Nucleus accumbens (tissue), 56 donors: ENCODE results near the gene HELZ.
"Not testable (repeated sequence)": the region's sequence is repeated elsewhere in the genome, so short reads cannot be mapped to it uniquely, and the experiment has no call there.

Source experiments
- DNase-seq, 56 donors: peaks; one replicate each; lab custom pipeline; 2025; lab: John Stamatoyannopoulos, UW

The HELZ gene

DNA sequence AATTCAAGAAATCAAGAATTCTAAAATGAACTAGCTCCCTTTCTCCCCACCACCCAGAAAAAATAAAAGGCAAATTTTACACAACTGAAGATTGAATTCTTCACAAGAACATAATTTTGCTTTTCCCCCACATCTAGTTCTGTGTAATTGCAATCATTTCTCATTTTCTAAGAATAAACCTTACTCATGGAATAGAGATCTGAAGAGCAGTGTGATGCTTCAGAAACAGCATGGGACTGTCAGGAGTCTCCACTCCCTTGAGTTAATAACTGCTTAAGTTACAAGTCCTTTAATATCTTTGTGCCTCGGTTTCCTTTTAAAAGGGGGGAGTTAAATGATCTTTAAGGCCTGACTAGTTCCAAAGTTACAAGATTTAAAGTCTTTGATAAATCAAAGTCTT lies 147.0 kb downstream of the HELZ start:
- DNase-seq: no peak

DNA sequence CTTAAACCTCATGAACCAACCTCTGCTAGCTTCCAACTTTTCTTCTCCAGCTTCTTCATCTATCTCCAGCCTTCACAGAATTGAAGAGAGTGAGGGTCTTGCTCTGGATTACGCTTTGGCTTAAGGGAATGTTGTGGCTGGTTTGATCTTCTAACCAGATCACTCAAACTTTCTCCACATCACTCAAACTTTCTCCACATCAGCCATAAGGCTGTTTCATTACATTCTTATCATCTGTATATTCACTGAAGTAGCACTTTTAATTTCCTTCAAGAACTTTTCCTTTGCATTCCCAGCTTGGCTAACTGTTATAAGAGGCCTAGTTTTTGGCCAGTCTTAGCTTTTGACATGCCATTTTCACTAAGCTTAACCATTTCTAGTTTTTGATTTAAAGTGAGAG lies 148.4 kb downstream of the HELZ start:
- no peak for DNase-seq

DNA sequence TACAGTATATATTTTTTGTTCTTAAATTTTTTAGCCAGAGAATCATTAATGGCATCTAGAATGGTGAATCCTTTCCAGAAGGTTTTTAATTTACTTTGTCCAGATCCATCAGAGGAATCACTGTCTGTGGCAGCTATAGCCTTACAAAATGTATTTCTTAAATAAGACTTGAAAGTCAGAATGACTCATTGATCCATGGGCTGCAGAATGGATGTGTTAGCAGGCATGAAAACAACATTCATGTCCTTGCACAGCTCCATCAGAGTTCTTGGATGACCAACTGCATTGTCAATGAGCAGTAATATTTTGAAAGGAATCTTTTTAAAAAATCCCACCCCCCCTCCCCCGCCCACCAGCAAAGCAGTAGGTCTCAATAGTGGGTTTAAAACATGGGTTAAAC lies 149.2 kb downstream of the HELZ start:
- DNase-seq: no peak

DNA sequence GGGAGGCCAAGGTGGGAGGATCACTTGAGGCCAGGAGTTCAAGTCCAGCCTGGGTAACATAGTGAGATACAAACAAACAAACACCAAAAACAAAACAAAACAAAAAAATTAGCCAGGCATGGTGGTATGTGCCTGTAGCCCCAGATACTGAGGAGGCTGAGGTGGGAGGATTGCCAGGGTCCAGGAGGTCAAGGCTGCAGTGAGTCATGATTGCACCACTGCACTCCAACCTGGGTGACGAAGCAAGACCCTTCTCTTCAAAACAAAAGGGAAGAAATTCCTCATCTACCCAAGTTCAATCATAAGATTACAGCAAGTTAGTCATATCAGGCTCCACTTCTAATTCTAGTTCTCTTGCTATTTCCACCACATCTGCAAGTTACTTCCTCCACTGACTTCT lies 149.7 kb downstream of the HELZ start:
- DNase-seq: not testable (repeated sequence)

DNA sequence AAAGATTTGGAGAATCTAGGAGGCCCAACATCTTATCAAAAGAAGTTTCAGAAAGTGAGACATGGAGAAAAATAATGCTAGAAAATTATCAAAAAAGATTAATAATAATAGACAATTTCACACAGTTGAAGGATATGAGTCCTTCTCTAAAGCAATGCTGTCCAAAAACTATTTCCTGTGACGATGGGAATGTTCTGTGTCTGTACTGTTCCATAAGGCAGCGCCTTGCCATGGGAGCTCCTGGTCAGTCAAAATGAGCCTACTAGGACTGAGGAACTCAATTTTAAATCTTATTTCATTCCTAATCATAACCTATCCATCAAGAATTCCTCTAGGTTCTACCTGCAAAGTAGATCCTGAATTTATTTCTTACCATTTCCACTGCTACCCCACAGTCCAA lies 151.6 kb downstream of the HELZ start:
- DNase-seq: no peak

DNA sequence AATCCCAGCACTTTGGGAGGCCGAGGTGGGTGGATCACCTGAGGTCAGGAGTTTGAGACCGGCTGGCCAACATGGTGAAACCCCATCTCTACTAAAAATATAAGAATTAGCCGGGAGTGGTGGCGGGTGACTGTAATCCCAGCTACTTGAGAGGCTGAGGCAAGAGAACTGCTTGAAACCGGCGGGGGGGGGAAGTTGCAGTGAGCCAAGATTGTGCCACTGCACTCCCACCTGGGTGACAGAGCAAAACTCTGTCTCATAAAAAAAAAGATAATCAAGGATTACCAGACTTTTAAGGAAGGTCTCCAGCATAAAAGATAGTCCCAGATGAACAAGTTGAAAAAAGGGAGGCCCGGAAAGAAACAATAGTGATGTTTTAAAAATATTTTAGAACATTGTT lies 152.3 kb downstream of the HELZ start:
- DNase-seq: not testable (repeated sequence)

DNA sequence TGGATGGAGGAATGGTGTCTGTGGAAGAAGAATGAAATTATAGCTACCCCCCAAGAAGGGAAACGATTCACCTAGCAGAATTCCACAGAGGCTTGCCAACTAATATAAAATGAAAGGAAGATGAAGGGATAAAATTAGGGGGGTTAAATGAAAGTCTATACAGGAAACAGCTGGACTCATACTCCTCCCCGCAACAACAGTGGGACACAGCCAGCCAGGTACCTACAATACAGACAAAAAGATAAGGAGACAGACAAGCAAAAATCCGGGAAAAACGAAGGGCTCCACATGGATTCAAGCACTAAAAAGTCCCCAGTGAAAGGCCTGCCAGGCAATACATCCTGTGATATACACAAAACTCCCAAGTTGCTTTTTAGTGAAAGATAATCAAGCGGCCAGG lies 152.7 kb downstream of the HELZ start:
- DNase-seq: no peak

DNA sequence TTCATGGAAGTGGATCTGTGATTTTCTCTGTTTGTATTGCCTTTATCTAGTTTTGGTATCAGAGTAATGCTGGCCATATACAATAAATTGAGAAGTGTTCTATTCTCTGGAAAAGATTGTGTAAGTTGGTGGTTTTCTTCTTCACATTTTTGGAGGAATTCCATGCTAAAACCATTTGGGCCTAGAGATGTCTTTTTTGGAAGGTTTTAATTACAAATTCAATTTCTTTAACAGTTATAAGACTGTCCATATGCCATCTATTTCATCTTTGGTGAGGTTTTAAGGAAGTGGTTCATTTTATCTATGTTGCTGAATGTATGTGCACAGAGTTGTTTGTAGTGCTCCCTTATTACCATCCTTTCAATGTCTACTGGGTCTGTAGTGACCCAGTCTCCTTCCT lies 154.7 kb downstream of the HELZ start:
- no peak for DNase-seq

DNA sequence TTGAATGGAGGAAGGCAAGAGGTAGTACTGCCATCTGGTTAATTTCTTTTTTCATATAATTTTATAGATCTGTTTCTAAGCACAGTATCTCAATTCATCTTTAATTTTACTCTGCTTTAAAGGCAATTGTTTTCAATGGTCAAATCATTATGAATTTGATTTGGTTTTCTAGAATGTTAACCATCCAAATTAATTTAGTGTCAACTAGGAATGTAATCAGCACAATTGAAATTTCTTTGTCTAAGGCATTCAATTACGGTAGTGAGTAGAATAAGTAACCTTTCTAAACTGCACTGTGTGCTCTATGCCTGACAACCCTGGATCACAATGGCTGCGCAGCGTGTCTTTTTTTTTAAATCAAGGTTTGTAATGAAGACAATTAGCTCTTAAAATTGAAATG lies 156.4 kb downstream of the HELZ start:
- no peak for DNase-seq

DNA sequence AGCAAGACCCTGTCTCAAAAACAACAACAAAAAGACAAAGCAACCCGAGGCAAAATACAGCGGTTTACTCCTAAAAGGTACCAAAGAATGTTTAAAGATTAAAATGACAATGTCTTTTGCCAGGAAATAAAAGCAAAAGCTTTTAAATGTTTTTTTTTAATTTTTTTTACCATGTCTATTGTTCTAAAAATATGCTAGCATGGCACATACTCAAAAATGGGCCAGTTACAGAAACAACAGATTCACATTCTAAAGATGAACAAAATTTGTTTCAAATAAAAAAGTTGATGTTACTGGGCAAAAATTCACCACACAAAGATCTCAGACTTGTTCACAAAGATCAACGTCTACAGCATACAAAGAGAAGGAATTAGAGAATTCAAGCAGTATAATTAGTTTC lies 159.6 kb downstream of the HELZ start:
- DNase-seq: no peak

DNA sequence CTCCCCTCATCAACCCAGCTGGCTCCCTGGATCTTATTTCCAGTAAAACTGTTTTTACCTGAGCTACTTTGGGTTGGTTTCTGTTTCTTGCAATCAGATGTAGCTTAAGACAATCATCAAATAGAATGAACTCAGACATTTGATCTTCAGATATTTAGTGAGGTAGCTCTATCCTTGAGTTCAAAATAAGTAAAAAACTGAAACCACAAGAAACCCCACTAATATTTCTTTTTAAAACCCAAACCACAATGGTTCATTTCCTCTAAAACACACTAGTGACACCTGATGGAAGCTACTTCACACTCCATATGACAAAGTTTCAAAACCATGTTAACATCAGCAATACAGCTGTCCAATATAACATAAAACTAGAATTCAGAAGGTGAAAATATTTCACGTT lies 162.9 kb downstream of the HELZ start:
- DNase-seq: no peak

DNA sequence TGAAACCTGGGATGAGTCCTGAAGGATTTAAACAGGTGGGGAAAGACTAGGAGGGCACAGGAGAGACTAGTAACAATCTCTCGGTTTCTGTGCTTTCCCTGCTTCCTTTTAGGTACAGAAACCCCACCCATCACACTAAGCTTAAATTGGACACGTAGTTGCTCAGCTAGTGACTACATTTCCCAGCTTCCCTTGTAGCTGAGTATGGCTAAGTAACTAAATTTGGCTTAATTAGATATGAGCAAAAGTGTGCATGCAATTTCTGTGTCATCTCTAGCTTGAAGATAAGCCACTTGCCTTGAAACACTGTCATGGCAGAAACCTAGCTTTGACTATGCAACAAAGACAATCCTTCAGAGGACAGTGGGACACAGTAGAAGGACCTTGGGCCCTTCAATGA lies 164.2 kb downstream of the HELZ start:
- DNase-seq: no peak

DNA sequence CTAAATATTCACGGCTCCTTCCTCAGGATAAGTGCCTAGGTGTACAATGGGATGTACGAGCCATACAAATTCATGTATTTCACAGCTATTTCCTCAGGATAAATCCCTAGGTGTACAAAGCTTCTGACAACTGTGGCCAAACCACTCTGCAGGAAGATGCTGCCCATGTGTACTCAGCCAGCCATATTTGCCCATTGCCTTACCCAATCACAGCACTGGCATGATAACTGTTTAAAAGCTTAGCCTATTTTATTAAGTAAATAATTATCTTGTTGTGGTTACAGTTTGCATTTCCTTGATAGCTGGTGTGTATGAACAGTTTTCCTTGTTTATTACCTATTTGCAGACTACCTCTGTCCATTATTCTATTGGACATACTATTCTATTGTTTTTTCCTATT lies 165.5 kb downstream of the HELZ start:
- no peak for DNase-seq

DNA sequence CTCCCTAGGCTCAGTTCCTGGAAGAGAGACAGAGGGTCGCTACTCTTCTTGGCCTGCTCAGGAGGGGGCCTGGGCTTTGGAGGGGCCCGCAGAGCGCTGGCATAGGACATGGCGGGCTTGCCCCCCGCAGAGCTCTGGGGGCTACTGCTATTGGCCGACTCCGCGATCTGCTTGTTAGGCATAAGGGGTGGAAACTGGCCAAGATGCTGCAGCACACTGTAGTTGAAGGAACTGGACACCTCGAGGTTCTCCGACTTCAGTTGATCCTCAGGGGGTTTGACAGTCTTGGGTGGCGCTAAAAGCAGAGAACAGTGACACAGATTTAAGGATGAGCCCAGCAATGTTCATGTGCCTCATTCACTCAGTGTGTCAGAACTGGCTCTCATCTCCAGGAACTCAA lies 166.7 kb downstream of the HELZ start:
- DNase-seq: no peak

DNA sequence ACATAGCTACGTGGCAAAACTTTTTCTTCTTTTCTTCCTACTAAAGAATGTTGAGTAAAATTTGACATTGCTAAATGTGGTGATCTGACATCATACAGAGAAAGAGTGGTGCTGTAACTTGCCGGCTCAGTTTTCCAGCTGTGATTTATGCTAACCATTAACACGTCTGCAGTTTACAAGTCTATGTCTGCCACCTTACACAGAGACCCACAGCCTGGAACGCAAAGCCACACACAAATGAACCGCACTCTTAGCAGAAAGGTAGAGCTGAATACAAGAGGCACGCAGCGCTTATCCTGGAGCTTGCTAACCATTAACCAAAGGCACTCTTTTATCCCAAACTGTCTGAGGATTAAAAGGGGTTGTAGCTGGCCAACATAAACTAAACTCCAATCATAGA lies 168.7 kb downstream of the HELZ start:
- no peak for DNase-seq

DNA sequence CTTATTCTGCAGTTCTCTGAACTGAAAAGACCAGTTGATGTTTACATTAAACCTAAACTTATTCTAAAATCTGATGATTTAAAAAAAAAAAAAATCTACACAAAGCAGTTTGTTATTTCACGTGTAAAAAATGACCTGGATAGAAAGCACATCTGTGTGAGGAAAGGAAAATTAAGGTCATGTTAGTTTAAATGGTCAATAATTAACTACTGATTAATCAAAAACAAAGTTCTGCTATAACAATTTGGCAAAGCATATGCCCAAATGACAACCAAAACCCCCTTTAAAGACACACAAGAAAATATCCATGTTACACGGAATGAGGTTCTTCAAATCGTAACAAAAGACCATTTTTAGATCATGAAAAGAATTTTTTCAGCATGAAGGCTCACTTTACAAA lies 170.2 kb downstream of the HELZ start:
- no peak for DNase-seq

DNA sequence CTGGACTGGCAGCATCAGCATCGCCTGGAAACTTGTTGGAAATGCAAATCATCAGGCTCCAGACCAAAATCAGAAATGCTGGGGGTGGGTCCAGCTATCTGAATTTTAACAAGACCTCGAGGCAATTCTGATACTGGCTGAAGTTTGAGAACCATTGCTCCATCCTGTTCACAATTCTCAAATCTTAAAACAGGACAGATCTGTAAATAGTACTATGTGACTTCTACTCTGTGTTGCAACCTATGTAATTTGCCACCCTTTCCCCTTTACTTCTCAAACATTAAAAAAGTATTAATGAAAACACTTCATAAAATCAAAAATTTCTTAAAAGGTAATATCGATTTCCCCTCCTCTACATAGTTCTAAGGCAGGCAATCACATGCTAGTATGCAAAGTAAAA lies 172.1 kb downstream of the HELZ start:
- no peak for DNase-seq

DNA sequence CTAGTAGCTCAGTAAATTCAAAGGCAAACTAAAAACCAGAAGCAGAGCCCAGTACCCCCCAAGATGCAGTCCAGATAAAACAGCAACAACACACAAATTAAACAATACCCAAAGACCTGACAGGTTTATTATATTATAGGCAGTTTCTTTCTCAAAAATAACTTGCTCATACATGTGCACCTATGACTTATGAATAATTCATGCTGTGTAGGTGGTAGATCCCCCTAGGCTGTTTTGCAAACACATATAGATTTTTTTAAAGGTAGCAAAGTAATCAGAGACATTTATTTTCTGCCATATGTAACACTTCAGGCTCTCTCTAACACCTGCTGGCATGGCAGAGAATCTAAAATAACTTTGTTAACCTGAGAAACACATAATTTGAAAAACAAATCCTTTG lies 173.4 kb downstream of the HELZ start:
- DNase-seq: no peak

DNA sequence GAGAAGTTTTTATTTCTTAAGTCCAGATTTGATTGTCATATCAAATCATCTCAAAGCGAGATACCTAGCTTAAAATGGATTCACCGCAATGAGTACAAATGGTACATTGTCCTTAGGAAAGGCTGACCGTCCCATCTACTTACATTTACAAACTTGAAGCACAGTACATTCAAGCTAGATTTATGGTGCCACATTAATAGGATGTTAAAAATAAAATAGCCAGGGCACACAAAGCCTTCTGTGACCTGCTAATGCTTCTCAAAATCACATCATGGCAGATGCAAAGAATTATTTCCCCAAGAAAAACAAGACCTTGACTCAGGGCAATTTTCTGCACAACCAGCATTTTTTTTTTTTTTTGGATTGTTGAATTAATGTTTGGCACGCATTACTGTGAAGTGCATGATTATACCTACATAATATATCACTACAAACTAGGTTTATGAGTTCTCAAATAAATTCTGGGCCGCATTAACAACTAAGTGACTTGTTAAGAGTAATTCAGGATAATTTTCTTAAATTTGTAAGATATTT lies 175.3 kb downstream of the HELZ start:
- no peak for DNase-seq

DNA sequence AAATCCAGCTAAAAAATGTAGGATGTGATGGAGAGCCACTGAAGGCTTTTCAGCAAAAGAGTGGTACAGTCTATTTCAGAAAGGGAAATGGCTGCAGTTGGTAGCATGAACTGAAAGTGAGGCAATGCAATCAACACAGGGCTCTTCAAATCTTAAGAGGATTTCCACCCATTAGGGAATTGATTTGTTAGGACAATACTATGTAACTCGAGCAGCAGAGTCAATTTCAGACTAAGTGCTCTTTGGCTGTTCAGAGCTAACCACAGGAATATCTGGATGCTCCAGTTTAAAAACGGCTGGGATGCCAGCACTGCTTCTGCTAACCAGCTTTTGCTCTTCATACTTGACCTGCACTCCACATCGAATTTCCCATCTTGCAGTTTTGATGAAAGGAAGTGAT lies 176.0 kb downstream of the HELZ start:
- no peak for DNase-seq

DNA sequence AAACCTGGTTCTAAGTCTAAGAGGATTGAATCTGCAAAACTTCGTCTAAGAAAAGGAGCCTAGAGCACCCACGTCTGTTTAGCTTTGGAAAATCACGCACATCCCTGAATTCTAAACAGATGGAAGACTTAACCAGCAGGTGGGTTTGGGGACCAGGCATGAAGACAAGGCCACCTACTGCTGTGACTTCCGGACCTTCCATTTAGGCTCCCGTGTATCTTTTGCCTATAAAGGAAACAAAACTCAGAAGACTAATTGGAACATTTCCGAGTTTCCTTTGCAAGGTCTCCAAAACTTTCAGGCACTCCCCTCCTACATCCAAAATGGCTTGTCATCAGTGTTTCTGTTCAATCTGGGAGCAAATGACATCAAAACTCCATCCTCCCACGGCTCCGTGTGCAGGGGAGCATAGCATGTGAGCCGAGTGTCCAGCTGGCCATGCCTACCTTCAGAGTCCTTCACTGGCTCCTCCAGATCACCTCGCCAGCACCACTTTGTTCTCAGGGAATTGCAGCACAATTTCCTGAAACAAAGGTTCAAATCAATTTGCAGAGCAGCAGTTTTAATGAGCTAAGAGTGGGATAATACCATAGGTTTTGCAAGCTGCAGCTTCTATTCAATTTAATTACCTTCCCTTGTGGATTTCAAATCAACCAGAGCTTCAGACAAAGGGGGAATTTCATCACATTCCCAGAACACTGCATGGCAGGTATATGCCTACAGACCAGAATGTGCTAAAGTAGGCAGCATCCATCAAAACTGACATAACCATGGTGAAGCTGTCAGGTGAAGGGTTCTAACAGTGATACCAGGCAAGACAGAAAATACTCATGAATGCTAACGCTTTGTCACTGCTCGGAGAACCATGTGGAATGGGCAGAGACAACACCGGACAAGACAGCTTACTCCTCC lies 177.2 kb downstream of the HELZ start:
- DNase-seq: peak in 20 of 56 donors; percentile 8 to 73 (median 31)

DNA sequence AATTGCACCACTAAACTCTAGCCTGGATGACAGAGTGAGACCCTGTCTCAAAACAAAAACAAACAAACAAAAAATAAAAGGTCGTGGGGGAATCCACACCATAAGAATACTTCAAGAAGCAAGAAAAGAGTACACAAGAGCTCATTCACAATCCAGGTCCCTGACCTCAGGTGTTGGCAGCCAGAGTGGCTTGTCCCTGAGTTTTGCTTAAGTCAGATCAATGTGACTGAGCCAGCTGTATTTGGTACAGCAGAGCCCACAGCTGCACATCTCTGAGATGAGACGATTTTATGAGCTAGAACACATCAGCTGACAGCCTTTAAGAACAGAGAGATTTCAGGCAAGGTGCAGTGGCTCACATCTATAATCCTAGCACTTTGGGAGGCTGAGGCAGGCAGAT lies 178.3 kb downstream of the HELZ start:
- DNase-seq: no peak

DNA sequence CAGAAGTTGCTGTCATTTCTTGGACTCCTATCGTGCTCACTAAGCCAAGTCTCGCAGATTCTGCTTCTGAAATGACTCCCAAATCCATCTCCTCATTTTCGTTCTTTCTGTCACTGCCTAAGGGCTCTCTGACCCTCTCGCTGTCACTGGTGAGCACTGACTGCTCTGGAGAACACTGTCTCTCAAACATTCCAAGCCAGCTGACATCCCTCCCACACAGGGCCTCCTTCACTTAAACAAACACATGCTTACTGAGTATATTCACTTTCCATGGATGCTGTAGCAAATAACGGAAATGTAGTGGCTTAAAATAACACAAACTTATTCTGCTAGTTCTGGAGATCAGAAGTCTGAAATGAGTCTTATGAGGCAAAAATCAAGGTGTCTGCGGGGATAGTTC lies 181.9 kb downstream of the HELZ start:
- no peak for DNase-seq
